Common myeloid progenitor, CD34-positive (primary cell): Measurements from ENCODE around the gene TSPAN33.

ENCODE experiments used
- CTCF ChIA-PET: fragments of 350-600 bp; sonication (Branson Sonifier 250); formaldehyde crosslinking; loops from one replicate; lab custom pipeline; 2021; ENCODE audit warnings: antibody characterized with exemption; lab: Charles Lee
- POLR2A ChIA-PET: fragments of 350-600 bp; sonication (Branson Sonifier 250); formaldehyde crosslinking; loops from one replicate; lab custom pipeline; 2021; ENCODE audit warnings: antibody characterized with exemption; lab: Charles Lee
- DNase-seq, 3 donors: peaks; one replicate each; pipeline versions ENCODE4 v3.0.0 to v3.0.0-alpha.2; 2013
- H3K27ac ChIP-seq, 2 experiments: 1 replicate in 1 of 2; 2 replicates in 1 of 2; pipeline ENCODE4 v1.7.0; 2013; ENCODE audit warnings: inconsistent platforms in 2 of 2, low read length in 2 of 2, mild to moderate bottlenecking in 2 of 2, low read depth in 1 of 2, moderate library complexity in 1 of 2; ENCODE audit not compliant: severe bottlenecking in 2 of 2, insufficient read depth in 1 of 2, poor library complexity in 1 of 2
- H3K27me3 ChIP-seq, 5 experiments: replicated peaks in 2 of 5; 1 replicate in 3 of 5; 2 replicates in 2 of 5; pipeline versions ENCODE4 v1.6.1 to v1.7.0; 2013; ENCODE audit warnings: low read length in 4 of 5, mild to moderate bottlenecking in 2 of 5, moderate library complexity in 2 of 5, inconsistent platforms in 1 of 5; ENCODE audit not compliant: insufficient read depth in 5 of 5, control insufficient read depth in 4 of 5
- H3K36me3 ChIP-seq, 4 experiments: 1 replicate in 2 of 4; 2 replicates in 2 of 4; pipeline versions ENCODE4 v1.6.1 to v1.7.0; 2013; ENCODE audit warnings: low read length in 3 of 4, control low read depth in 1 of 4, mild to moderate bottlenecking in 1 of 4; ENCODE audit not compliant: control insufficient read depth in 4 of 4, insufficient read depth in 4 of 4
- H3K4me1 ChIP-seq, 4 experiments: 1 replicate in 3 of 4; 2 replicates in 1 of 4; pipeline versions ENCODE4 v1.6.1 to v1.7.1; 2013; ENCODE audit warnings: low read length in 3 of 4, mild to moderate bottlenecking in 3 of 4, control low read depth in 1 of 4, inconsistent platforms in 1 of 4, moderate library complexity in 1 of 4; ENCODE audit not compliant: control insufficient read depth in 4 of 4, insufficient read depth in 4 of 4; ENCODE audit errors: control extremely low read depth in 1 of 4
- H3K4me3 ChIP-seq, 7 experiments: 1 replicate in 4 of 7; 2 replicates in 3 of 7; pipeline versions ENCODE4 v1.5.1 to v1.7.0; 2013; ENCODE audit warnings: mild to moderate bottlenecking in 7 of 7, low read length in 6 of 7, moderate library complexity in 6 of 7, inconsistent platforms in 2 of 7, low read depth in 2 of 7, control low read depth in 1 of 7; ENCODE audit not compliant: insufficient read depth in 4 of 7, control insufficient read depth in 1 of 7; ENCODE audit errors: extremely low read depth in 1 of 7
- H3K9me3 ChIP-seq, 5 experiments: 1 replicate in 4 of 5; 2 replicates in 1 of 5; pipeline versions ENCODE4 v1.6.1 to v1.7.1; 2013; ENCODE audit warnings: low read length in 4 of 5, mild to moderate bottlenecking in 2 of 5, inconsistent platforms in 1 of 5, low read depth in 1 of 5, moderate library complexity in 1 of 5; ENCODE audit not compliant: control insufficient read depth in 4 of 5, insufficient read depth in 2 of 5; ENCODE audit errors: control extremely low read depth in 1 of 5
- WGBS: methylation state at CpG from one replicate; pipeline ENCODE4 v1.1.5; 2013; ENCODE audit not compliant: insufficient coverage; 5-methylcytosine and 5-hydroxymethylcytosine counted together

The TSPAN33 gene

GRCh38 chr7:129197771-129198170, 53.3 kb downstream of the TSPAN33 start:
- H3K27ac ChIP-seq = no peak overlapping the region
- no peak overlapping the region for H3K4me3 ChIP-seq
- H3K27me3 ChIP-seq = no peaks in the 10 kb centered on the region
- DNase-seq = no peak
- ChIA-PET CTCF (interaction anchor here (0.8 to 3.4 kb wide), 4 partner anchors 12 to 42 kb away, joined by 3 to 13 read pairs (median 5); no protein-coding TSS in a partner anchor), POLR2A (no interaction called here)
- H3K36me3 ChIP-seq = peaks cover 0 to 3% (median 1%) of the 10 kb centered on the region in 4 experiments
- no CpG with 5 or more reads among the region's 4 CpGs for WGBS
- no peaks in the 10 kb centered on the region for H3K4me1 ChIP-seq
- no peaks in the 10 kb centered on the region for H3K9me3 ChIP-seq

- POLR2A ChIA-PET = no interaction called here
- H3K27ac ChIP-seq = no peak overlapping the region
- CTCF ChIA-PET = interaction anchor here (0.7 to 3.4 kb wide), 4 partner anchors 10 to 179 kb away, joined by 3 to 13 read pairs (median 4); no protein-coding TSS in a partner anchor
- peaks cover 0 to 4% (median 1%) of the 10 kb centered on the region in 4 experiments for H3K36me3 ChIP-seq
- H3K9me3 ChIP-seq = no peaks in the 10 kb centered on the region
- WGBS = 100% methylated on average over 2 of the region's 4 CpGs
- no peak for DNase-seq
- no peak overlapping the region for H3K4me3 ChIP-seq
- H3K4me1 ChIP-seq = no peaks in the 10 kb centered on the region
- H3K27me3 ChIP-seq = no peaks in the 10 kb centered on the region
Measured at GRCh38 chr7:129199406-129199805, 54.9 kb downstream of the TSPAN33 start.

- no peaks in the 10 kb centered on the region for H3K9me3 ChIP-seq
- H3K4me1 ChIP-seq = no peaks in the 10 kb centered on the region
- no peaks in the 10 kb centered on the region for H3K27me3 ChIP-seq
- CTCF ChIA-PET = interaction anchor here (13.9 kb wide), 1 partner anchor 39 kb away, joined by 170 read pairs; no protein-coding TSS in a partner anchor
- WGBS = 88% methylated on average over 5 of the region's 8 CpGs
- peak in 1 of 3 donors; percentile 21 for DNase-seq
- no peak overlapping the region for H3K4me3 ChIP-seq
- POLR2A ChIA-PET = no interaction called here
- H3K27ac ChIP-seq = no peak overlapping the region
- peaks cover 0 to 20% (median 11%) of the 10 kb centered on the region in 4 experiments for H3K36me3 ChIP-seq
Measured at GRCh38 chr7:129202058-129202777, 57.7 kb downstream of the TSPAN33 start.

GRCh38 chr7:129203050-129203741, 58.7 kb downstream of the TSPAN33 start:
- WGBS = 97% methylated on average over 12 of the region's 14 CpGs
- H3K36me3 ChIP-seq = peaks cover 0 to 24% (median 12%) of the 10 kb centered on the region in 4 experiments

GRCh38 chr7:129205126-129205818, 60.8 kb downstream of the TSPAN33 start:
- no peak for DNase-seq
- 98% methylated on average over 24 of the region's 29 CpGs for WGBS
- H3K9me3 ChIP-seq = no peaks in the 10 kb centered on the region
- H3K4me1 ChIP-seq = no peaks in the 10 kb centered on the region
- ChIA-PET CTCF (interaction anchor here (1.2 to 13.9 kb wide), 4 partner anchors 9 to 69 kb away, joined by 3 to 170 read pairs (median 4); no protein-coding TSS in a partner anchor), POLR2A (no interaction called here)
- H3K27me3 ChIP-seq = no peaks in the 10 kb centered on the region
- H3K36me3 ChIP-seq = peaks cover 5 to 33% (median 17%) of the 10 kb centered on the region in 4 experiments
- H3K4me3 ChIP-seq = no peak overlapping the region
- no peak overlapping the region for H3K27ac ChIP-seq

More at GRCh38 chr7:129203050-129203741, 58.7 kb downstream of the TSPAN33 start:
- CTCF ChIA-PET = interaction anchor here (0.8 to 13.9 kb wide), 3 partner anchors 40 to 362 kb away, joined by 3 to 170 read pairs (median 5); no protein-coding TSS in a partner anchor
- H3K27ac ChIP-seq = no peak overlapping the region
- POLR2A ChIA-PET = interaction anchor here (0.6 kb wide), 1 partner anchor 122 kb away, joined by 6 read pairs; no protein-coding TSS in a partner anchor
- H3K4me3 ChIP-seq = no peak overlapping the region
- no peaks in the 10 kb centered on the region for H3K4me1 ChIP-seq
- H3K9me3 ChIP-seq = no peaks in the 10 kb centered on the region
- H3K27me3 ChIP-seq = no peaks in the 10 kb centered on the region
- DNase-seq = no peak

- H3K4me3 ChIP-seq = no peak overlapping the region
- H3K27ac ChIP-seq = no peak overlapping the region
- no peaks in the 10 kb centered on the region for H3K4me1 ChIP-seq
- CTCF ChIA-PET = interaction anchor here (0.9 to 13.9 kb wide), 4 partner anchors 11 to 117 kb away, joined by 3 to 170 read pairs (median 4); no protein-coding TSS in a partner anchor
- DNase-seq = no peak
- 95% methylated on average over 14 of the region's 18 CpGs for WGBS
- H3K36me3 ChIP-seq = peaks cover 5 to 39% (median 23%) of the 10 kb centered on the region in 4 experiments
- no peaks in the 10 kb centered on the region for H3K9me3 ChIP-seq
- H3K27me3 ChIP-seq = no peaks in the 10 kb centered on the region
- POLR2A ChIA-PET = no interaction called here
Measured at GRCh38 chr7:129205987-129206785, 61.7 kb downstream of the TSPAN33 start.
